Nephron progenitor cell (in vitro differentiated cells): Measurements from ENCODE around the gene EEF1AKMT3.

Experiments
- DNase-seq: peaks from one replicate; pipeline ENCODE4 v3.0.0; 2021
- H3K27ac Mint-ChIP-seq: 2 replicates; pipeline ENCODE4 v1.8.0; 2021; ENCODE audit warnings: mild to moderate bottlenecking, moderate library complexity, mixed read lengths
- H3K27me3 Mint-ChIP-seq: 2 replicates; pipeline ENCODE4 v1.8.0; 2021; ENCODE audit warnings: mild to moderate bottlenecking, low read depth, mixed read lengths; ENCODE audit not compliant: poor library complexity
- H3K36me3 Mint-ChIP-seq: 2 replicates; pipeline ENCODE4 v1.8.0; 2021; ENCODE audit warnings: low read depth, mixed read lengths
- H3K4me1 Mint-ChIP-seq: 2 replicates; pipeline ENCODE4 v1.8.0; 2021; ENCODE audit warnings: mixed read lengths
- H3K4me3 Mint-ChIP-seq: 2 replicates; pipeline ENCODE4 v1.8.0; 2021; ENCODE audit warnings: mild to moderate bottlenecking, moderate library complexity, mixed read lengths
- H3K9me3 Mint-ChIP-seq: 2 replicates; pipeline ENCODE4 v1.8.0; 2021; ENCODE audit warnings: mild to moderate bottlenecking, moderate library complexity, mixed read lengths
- TF ChIP-seq, protein P1 (sequence below): fragments of 200-600 bp; sonication (generic); IDR thresholded peaks from 2 replicates; pipeline ENCODE4 v1.5.0; 2021; ENCODE audit warnings: antibody characterized with exemption

Gene EEF1AKMT3

DNA sequence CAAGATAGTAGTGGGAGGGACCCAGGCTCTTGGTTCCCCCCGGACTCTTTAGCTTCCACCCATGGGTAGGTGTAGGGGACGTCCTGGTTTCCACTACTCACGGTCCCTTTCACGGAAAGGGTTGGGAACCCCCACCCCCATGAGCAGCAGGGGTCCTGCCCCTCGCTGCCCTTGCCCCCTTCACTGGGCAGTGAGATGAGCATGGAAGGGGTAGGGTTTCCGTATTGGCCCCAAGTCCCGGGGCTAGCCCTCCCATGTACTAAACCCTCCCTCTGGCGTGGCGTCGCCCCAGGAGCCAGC, 46.6 kb upstream of the EEF1AKMT3 start:
- DNase-seq: no peak
- Mint-ChIP-seq H3K4me3 (no peak overlapping the region), H3K36me3 (peaks cover 11% of the 10 kb centered on the region), H3K9me3 (peaks cover 3% of the 10 kb centered on the region), H3K27ac (no peak overlapping the region), H3K27me3 (peaks cover 82% of the 10 kb centered on the region), H3K4me1 (peaks cover 11% of the 10 kb centered on the region)
- TF ChIP-seq, protein P1, sequence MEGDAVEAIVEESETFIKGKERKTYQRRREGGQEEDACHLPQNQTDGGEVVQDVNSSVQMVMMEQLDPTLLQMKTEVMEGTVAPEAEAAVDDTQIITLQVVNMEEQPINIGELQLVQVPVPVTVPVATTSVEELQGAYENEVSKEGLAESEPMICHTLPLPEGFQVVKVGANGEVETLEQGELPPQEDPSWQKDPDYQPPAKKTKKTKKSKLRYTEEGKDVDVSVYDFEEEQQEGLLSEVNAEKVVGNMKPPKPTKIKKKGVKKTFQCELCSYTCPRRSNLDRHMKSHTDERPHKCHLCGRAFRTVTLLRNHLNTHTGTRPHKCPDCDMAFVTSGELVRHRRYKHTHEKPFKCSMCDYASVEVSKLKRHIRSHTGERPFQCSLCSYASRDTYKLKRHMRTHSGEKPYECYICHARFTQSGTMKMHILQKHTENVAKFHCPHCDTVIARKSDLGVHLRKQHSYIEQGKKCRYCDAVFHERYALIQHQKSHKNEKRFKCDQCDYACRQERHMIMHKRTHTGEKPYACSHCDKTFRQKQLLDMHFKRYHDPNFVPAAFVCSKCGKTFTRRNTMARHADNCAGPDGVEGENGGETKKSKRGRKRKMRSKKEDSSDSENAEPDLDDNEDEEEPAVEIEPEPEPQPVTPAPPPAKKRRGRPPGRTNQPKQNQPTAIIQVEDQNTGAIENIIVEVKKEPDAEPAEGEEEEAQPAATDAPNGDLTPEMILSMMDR: no peak

- peaks cover 7% of the 10 kb centered on the region for H3K36me3 Mint-ChIP-seq
- H3K9me3 Mint-ChIP-seq: peaks cover 3% of the 10 kb centered on the region
- TF ChIP-seq, protein P1: peak; percentile 63
- peak overlapping the region; percentile 55 for H3K27ac Mint-ChIP-seq
- peak overlapping the region; percentile 83 for H3K4me3 Mint-ChIP-seq
- peak; percentile 75 for DNase-seq
- peaks cover 11% of the 10 kb centered on the region for H3K4me1 Mint-ChIP-seq
- peaks cover 87% of the 10 kb centered on the region for H3K27me3 Mint-ChIP-seq
These were observed 46.1 kb upstream of the EEF1AKMT3 start for GRCh38 chr12:57726151-57726883.

DNA sequence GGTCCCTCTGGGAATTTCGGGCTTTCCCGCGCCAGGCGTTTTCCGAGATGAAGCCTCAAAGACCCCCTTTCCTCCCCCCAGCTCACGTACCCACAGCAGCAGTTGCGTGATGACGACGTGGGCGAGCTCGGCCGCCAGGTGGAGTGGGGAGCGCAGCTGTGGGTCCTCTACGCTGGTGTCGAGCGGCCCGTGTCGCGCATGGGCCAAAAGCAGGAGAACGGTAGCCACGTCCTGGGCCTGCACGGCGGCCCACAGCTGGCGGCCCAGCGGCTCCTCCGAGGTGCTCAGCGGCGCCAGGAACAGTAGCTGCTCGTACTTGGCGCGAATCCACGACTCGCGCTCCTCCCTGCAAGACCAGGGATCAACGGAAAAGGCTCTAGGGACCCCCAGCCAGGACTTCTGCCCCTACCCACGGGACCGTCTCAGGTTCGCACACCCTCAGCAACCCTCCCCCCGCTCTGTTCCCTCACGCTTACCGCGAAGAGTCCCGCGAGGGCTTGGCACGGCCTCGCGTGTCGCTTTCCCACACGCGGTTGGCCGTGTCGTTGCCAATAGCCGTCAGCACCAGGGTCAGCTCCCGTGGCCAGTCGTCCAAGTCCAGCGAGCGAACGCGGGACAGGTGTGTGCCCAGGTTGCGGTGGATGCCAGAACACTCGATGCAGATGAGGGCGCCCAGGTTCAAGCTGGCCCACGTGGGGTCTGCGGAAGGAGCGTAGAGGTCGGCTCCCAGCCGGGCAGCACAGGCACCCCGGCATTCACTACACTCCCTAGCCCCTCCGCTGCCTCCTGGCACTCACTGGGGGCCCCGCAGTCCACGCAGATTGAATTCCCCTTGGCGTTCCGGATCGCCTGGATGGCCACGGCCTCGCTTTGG, 45.3 kb upstream of the EEF1AKMT3 start:
- Mint-ChIP-seq H3K27me3 (peaks cover 95% of the 10 kb centered on the region), H3K9me3 (peaks cover 3% of the 10 kb centered on the region), H3K27ac (no peak overlapping the region), H3K36me3 (peaks cover under 1% of the 10 kb centered on the region), H3K4me3 (peak overlapping the region; percentile 39), H3K4me1 (peaks cover 11% of the 10 kb centered on the region)
- DNase-seq: peak; percentile 79
- TF ChIP-seq, protein P1: no peak

- Mint-ChIP-seq H3K36me3 (no peaks in the 10 kb centered on the region), H3K27me3 (peaks cover 100% of the 10 kb centered on the region), H3K27ac (no peak overlapping the region), H3K4me3 (peak overlapping the region; percentile 39), H3K9me3 (peaks cover 3% of the 10 kb centered on the region), H3K4me1 (peaks cover 11% of the 10 kb centered on the region)
- DNase-seq: peak; percentile 71
- TF ChIP-seq, protein P1: no peak
These were observed 44.5 kb upstream of the EEF1AKMT3 start for GRCh38 chr12:57727758-57728395.

DNA sequence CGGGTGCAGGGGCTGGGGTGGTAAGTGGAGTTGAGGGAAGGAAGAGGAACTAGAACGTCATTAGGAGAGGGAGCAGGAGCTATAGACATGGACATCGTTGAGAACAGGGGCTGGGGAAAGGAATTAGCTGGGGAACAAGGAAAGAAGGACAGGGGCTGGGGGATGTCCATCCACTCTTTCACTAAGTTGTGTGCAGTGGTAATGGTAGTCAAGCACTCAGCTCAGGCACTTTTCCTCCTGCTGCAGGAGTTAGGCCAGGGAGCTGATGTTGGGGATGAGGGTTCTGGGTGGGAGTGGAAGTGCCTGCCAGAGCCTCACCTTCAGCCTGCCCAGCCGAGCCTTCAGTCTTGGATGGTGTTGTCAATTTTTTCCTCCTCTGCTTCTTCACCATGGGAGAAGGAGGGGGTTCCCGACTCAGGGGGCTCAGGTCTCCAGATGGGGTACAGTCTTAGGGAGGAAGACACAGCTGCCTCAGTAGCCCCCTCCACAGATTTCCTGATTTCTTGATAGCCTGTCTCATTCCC, 43.0 kb upstream of the EEF1AKMT3 start:
- H3K36me3 Mint-ChIP-seq: no peaks in the 10 kb centered on the region
- no peak overlapping the region for H3K4me3 Mint-ChIP-seq
- peaks cover 11% of the 10 kb centered on the region for H3K4me1 Mint-ChIP-seq
- DNase-seq: no peak
- H3K27ac Mint-ChIP-seq: no peak overlapping the region
- peaks cover 3% of the 10 kb centered on the region for H3K9me3 Mint-ChIP-seq
- TF ChIP-seq, protein P1: no peak
- peaks cover 100% of the 10 kb centered on the region for H3K27me3 Mint-ChIP-seq
